WERI-Rb-1 (cell line): ENCODE data around the gene UTY.

Experiments used
- DNase-seq: peaks from one replicate; pipeline ENCODE4 v3.0.0-alpha.2; 2020
- H3K27ac ChIP-seq: fragments of 250-450 bp; sonication (Bioruptor Pico); 2 replicates; pipeline ENCODE4 v1.5.1; 2020; ENCODE audit warnings: mild to moderate bottlenecking, moderate library complexity
- H3K27me3 ChIP-seq: fragments of 250-450 bp; sonication (Bioruptor Pico); 2 replicates; pipeline ENCODE4 v1.5.1; 2021; ENCODE audit warnings: mild to moderate bottlenecking, low read depth, moderate library complexity; ENCODE audit not compliant: insufficient read depth, severe bottlenecking
- H3K36me3 ChIP-seq: fragments of 250-450 bp; sonication (Bioruptor Pico); 2 replicates; pipeline ENCODE4 v1.5.1; 2020; ENCODE audit warnings: mild to moderate bottlenecking, moderate library complexity
- H3K4me3 ChIP-seq: 2 replicates; pipeline ENCODE4 v1.5.1; 2011; ENCODE audit warnings: low read depth, mild to moderate bottlenecking, control low read depth, low read length
- H3K9me3 ChIP-seq: fragments of 250-450 bp; sonication (Bioruptor Pico); 2 replicates; pipeline ENCODE4 v1.5.1; 2021; ENCODE audit warnings: mild to moderate bottlenecking, moderate library complexity; ENCODE audit not compliant: severe bottlenecking
- CTCF ChIP-seq: IDR thresholded peaks from 2 replicates; pipeline ENCODE4 v1.5.1; 2011; ENCODE audit warnings: low read depth, mild to moderate bottlenecking, control low read depth, inconsistent platforms, low read length

UTY gene

GRCh38 chrY:13333791-13334190 is 146.0 kb downstream of the UTY start:
- no peaks in the 10 kb centered on the region for H3K9me3 ChIP-seq
- H3K4me3 ChIP-seq: no peak overlapping the region
- DNase-seq: no peak
- no peak overlapping the region for H3K27ac ChIP-seq
- H3K27me3 ChIP-seq: no peaks in the 10 kb centered on the region
- no peaks in the 10 kb centered on the region for H3K36me3 ChIP-seq
- no peak for TF ChIP-seq CTCF

GRCh38 chrY:13330651-13331050 is 149.2 kb downstream of the UTY start:
- no peaks in the 10 kb centered on the region for H3K9me3 ChIP-seq
- no peaks in the 10 kb centered on the region for H3K36me3 ChIP-seq
- H3K4me3 ChIP-seq: no peak overlapping the region
- no peak for TF ChIP-seq CTCF
- no peaks in the 10 kb centered on the region for H3K27me3 ChIP-seq
- no peak for DNase-seq
- no peak overlapping the region for H3K27ac ChIP-seq

GRCh38 chrY:13312966-13313365 is 166.9 kb downstream of the UTY start:
- no peaks in the 10 kb centered on the region for H3K9me3 ChIP-seq
- no peaks in the 10 kb centered on the region for H3K36me3 ChIP-seq
- no peak overlapping the region for H3K27ac ChIP-seq
- no peaks in the 10 kb centered on the region for H3K27me3 ChIP-seq
- DNase-seq: no peak
- no peak overlapping the region for H3K4me3 ChIP-seq
- no peak for TF ChIP-seq CTCF

GRCh38 chrY:13307959-13308358 is 171.9 kb downstream of the UTY start:
- Histone ChIP-seq H3K27ac (no peak overlapping the region), H3K4me3 (no peak overlapping the region), H3K9me3 (no peaks in the 10 kb centered on the region), H3K27me3 (no peaks in the 10 kb centered on the region), H3K36me3 (no peaks in the 10 kb centered on the region)
- no peak for TF ChIP-seq CTCF
- DNase-seq: no peak

- Histone ChIP-seq H3K27ac (no peak overlapping the region), H3K9me3 (no peaks in the 10 kb centered on the region), H3K27me3 (no peaks in the 10 kb centered on the region), H3K4me3 (no peak overlapping the region), H3K36me3 (no peaks in the 10 kb centered on the region)
- TF ChIP-seq CTCF: no peak
- no peak for DNase-seq
Measured at GRCh38 chrY:13300795-13301194, 179.0 kb downstream of the UTY start.

GRCh38 chrY:13299411-13299810 is 180.4 kb downstream of the UTY start:
- H3K9me3 ChIP-seq: no peaks in the 10 kb centered on the region
- H3K4me3 ChIP-seq: no peak overlapping the region
- no peak overlapping the region for H3K27ac ChIP-seq
- TF ChIP-seq CTCF: no peak
- H3K27me3 ChIP-seq: no peaks in the 10 kb centered on the region
- DNase-seq: no peak
- no peaks in the 10 kb centered on the region for H3K36me3 ChIP-seq
